Measurements from ENCODE around the gene HNRNPM. TPM values are rescaled to one million over a fixed set of nuclear protein-coding genes. Genes with fewer than 3 reads are reported as not detected.

The HNRNPM gene
- total and polyA plus RNA-seq, 9 donors: 88.2 to 285 (median 180) TPM

DNA sequence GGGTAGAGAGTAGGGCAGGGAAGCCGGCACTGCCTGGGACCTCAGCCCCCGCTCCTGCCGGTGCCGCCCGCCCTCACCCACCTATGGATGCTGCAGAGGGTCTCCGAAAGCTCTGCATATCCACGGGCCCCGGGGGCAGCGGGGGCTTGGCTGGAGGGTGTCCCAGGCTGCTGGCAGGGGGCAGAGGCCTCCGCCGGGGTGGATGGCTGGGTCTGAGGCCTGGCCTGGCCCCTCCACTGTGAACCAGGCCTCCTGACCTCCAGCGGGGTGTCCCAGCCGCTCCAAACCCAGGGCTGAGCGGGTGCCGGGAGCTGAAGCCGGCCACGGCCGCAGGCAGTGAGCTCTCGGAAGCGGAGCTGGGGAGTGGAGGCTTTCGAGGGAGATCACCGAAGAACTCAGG is 53.5 kb downstream of the HNRNPM start:
- intact Hi-C loops (cut with DNase I): loop anchor here in 1 of 4 donors (10.0 kb wide), 1 partner anchor 73 kb away; no protein-coding TSS in a partner anchor
- no peak for DNase-seq
- WGBS, 3 donors: 84 to 85% (median 85%) methylated on average over 11 to 22 of the region's 22 CpGs

DNA sequence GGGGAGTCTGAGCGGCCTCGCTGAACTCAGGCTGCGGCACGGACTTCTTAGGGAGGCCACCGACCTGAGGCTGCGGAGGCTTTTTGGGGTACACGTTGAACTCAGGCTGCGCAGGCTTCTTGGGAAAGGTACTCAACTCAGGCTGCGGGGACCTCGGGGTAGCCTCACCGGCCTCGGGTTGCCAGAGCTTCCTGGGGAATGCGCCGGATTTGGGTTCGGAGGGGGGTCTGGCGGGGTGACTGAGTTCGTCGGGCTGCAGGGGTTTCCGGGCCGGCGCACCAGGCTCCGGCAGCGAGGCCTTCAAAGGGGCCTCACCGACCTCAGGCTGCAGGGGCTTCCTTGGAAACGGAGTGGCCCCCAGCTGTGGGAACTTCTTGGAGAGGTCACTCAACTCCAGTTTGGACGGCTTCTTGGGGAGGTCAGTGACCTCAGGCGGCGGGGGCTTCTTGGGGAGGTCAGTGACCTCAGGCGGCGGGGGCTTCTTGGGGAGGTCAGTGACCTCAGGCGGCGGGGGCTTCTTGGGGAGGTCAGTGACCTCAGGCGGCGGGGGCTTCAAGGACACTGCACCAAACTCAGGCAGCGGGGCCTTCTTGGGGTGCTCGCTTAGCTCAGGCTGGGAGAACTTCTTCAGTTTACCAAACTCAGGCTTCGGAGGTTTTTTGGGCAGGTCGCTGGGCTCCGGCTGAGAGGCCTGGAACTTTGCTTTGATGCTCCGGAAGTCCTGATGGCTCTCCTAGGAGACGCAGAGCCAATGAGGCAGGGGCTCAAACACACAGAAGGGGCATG is 54.5 kb downstream of the HNRNPM start:
- no peaks in the 10 kb centered on the region for H3K36me3 ChIP-seq
- TF ChIP-seq, protein P1, sequence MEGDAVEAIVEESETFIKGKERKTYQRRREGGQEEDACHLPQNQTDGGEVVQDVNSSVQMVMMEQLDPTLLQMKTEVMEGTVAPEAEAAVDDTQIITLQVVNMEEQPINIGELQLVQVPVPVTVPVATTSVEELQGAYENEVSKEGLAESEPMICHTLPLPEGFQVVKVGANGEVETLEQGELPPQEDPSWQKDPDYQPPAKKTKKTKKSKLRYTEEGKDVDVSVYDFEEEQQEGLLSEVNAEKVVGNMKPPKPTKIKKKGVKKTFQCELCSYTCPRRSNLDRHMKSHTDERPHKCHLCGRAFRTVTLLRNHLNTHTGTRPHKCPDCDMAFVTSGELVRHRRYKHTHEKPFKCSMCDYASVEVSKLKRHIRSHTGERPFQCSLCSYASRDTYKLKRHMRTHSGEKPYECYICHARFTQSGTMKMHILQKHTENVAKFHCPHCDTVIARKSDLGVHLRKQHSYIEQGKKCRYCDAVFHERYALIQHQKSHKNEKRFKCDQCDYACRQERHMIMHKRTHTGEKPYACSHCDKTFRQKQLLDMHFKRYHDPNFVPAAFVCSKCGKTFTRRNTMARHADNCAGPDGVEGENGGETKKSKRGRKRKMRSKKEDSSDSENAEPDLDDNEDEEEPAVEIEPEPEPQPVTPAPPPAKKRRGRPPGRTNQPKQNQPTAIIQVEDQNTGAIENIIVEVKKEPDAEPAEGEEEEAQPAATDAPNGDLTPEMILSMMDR (IDR thresholded peaks at IDR 0.05): no peak
- TF ChIP-seq EP300 (IDR thresholded peaks at IDR 0.05) (no peak), POLR2A (IDR thresholded peaks at IDR 0.05) (no peak)
- DNase-seq: no peak
- intact Hi-C loops (cut with DNase I): loop anchor here in 1 of 4 donors (10.0 kb wide), 1 partner anchor 74 kb away; no protein-coding TSS in a partner anchor
- WGBS, 3 donors: 77 to 86% (median 81%) methylated on average over 37 to 41 of the region's 41 CpGs
- no peaks in the 10 kb centered on the region for H3K9me3 ChIP-seq
- H3K27ac ChIP-seq: no peak overlapping the region
- H3K27me3 ChIP-seq: no peaks in the 10 kb centered on the region
- H3K4me3 ChIP-seq: no peak overlapping the region
- H3K4me1 ChIP-seq (ENCODE audit: insufficient read depth): no peaks in the 10 kb centered on the region

More for the DNA sequence above, 53.5 kb downstream of the HNRNPM start:
- no peaks in the 10 kb centered on the region for H3K4me1 ChIP-seq (ENCODE audit: insufficient read depth)
- H3K9me3 ChIP-seq: no peaks in the 10 kb centered on the region
- no peaks in the 10 kb centered on the region for H3K27me3 ChIP-seq
- TF ChIP-seq POLR2A (IDR thresholded peaks at IDR 0.05) (no peak), EP300 (IDR thresholded peaks at IDR 0.05) (no peak)
- TF ChIP-seq, protein P1 (IDR thresholded peaks at IDR 0.05): no peak
- no peak overlapping the region for H3K27ac ChIP-seq
- H3K36me3 ChIP-seq: no peaks in the 10 kb centered on the region
- no peak overlapping the region for H3K4me3 ChIP-seq

DNA sequence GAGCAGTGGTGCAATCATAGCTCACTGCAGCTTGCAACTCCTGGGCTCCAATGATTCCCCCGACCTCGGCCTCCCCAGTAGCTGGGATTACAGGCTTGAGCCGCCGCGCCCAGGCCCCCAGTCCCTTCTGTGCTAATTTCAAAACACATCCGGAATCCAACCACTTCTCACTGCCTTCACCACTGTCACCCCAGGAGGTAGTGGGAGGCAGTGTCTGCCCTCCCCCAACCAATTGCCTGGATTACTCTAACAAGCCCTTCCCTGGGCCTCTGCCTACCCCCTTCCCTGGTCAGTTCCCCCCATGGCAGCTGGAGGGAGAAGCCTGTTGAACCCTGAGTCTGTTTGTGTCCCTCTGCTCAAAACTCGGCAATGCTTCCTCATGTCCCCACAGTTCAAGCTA is 55.4 kb downstream of the HNRNPM start:
- no peak overlapping the region for H3K27ac ChIP-seq
- H3K9me3 ChIP-seq: no peaks in the 10 kb centered on the region
- H3K27me3 ChIP-seq: no peaks in the 10 kb centered on the region
- no peak overlapping the region for H3K4me3 ChIP-seq
- no peak for DNase-seq
- WGBS, 3 donors: 43 to 55% (median 50%) methylated on average over 7 of the region's 7 CpGs
- no peaks in the 10 kb centered on the region for H3K4me1 ChIP-seq (ENCODE audit: insufficient read depth)
- TF ChIP-seq, protein P1 (IDR thresholded peaks at IDR 0.05): no peak
- no peak for TF ChIP-seq POLR2A (IDR thresholded peaks at IDR 0.05)
- no peak for TF ChIP-seq EP300 (IDR thresholded peaks at IDR 0.05)
- H3K36me3 ChIP-seq: no peaks in the 10 kb centered on the region
- intact Hi-C loops (cut with DNase I): loop anchor here in 1 of 4 donors (10.0 kb wide), 1 partner anchor 95 kb away; no protein-coding TSS in a partner anchor

DNA sequence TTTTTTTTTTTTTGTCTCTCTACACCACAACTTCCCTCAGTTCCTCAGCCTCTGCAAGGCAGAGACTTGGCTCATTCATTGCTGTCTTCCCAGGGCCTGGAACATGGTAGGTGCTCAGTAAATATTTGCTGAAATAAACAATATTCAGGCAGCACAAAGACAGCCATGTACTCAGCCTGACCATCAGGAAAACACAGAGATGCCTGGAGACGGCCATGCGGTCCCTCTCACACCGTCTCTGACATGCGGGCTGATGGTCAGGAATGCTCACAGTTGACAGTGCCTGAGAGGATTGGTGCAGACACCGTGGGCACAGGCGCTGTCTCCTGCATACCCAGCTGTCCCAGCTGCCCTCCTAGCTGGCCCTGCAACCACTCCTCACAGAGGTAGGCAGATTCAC is 56.7 kb downstream of the HNRNPM start:
- H3K27ac ChIP-seq: no peak overlapping the region
- DNase-seq: no peak
- no peak overlapping the region for H3K4me3 ChIP-seq
- no peaks in the 10 kb centered on the region for H3K27me3 ChIP-seq
- no peaks in the 10 kb centered on the region for H3K36me3 ChIP-seq
- intact Hi-C loops (cut with DNase I): loop anchor here in 1 of 4 donors (10.0 kb wide), 1 partner anchor 97 kb away; no protein-coding TSS in a partner anchor
- TF ChIP-seq EP300 (IDR thresholded peaks at IDR 0.05) (no peak), POLR2A (IDR thresholded peaks at IDR 0.05) (no peak)
- TF ChIP-seq, protein P1 (IDR thresholded peaks at IDR 0.05): no peak
- WGBS, 3 donors: 68 to 83% (median 72%) methylated on average over 6 of the region's 6 CpGs
- H3K4me1 ChIP-seq (ENCODE audit: insufficient read depth): peaks cover 2% of the 10 kb centered on the region
- no peaks in the 10 kb centered on the region for H3K9me3 ChIP-seq

Measured in ovary (tissue), 9 donors.